Ovary (tissue), 9 donors: ENCODE measurements around the gene ROPN1B. TPM values are rescaled to one million over a fixed set of nuclear protein-coding genes. Genes with fewer than 3 reads are reported as not detected.

Experiments
- DNase-seq, 5 donors: peaks; one replicate each; pipeline ENCODE4 v3.0.0-alpha.2; 2019 to 2020
- H3K27ac ChIP-seq, 2 donors: fragments of 200-600 bp; one replicate each; pipeline versions ENCODE4 v1.5.1 to v1.8.0; 2019 to 2022
- H3K27me3 ChIP-seq: fragments of 200-600 bp; one replicate; pipeline ENCODE4 v1.8.0; 2022
- H3K36me3 ChIP-seq: fragments of 200-600 bp; sonication (generic); one replicate; pipeline ENCODE4 v1.5.1; 2019
- H3K4me1 ChIP-seq: one replicate; pipeline ENCODE4 v1.8.1; 2013; ENCODE audit warnings: mild to moderate bottlenecking, moderate library complexity; ENCODE audit not compliant: insufficient read depth
- H3K4me3 ChIP-seq: fragments of 200-600 bp; sonication (generic); one replicate; pipeline ENCODE4 v1.5.1; 2017
- H3K9me3 ChIP-seq, 2 donors: fragments of 200-600 bp in 1 of 2; sonication (generic) in 1 of 2; one replicate each; pipeline versions ENCODE4 v1.5.1 to v1.8.1; 2013 to 2019; ENCODE audit warnings: mild to moderate bottlenecking in 1 of 2, moderate library complexity in 1 of 2
- EP300 ChIP-seq: sonication (generic); formaldehyde crosslinking; IDR thresholded peaks from one replicate; pipeline ENCODE4 v1.6.1; 2017; ENCODE audit warnings: antibody characterized with exemption
- POLR2A ChIP-seq: fragments of 450-650 bp; IDR thresholded peaks from one replicate; pipeline ENCODE4 v1.6.1; 2017; ENCODE audit warnings: antibody characterized with exemption, mild to moderate bottlenecking, moderate library complexity
- WGBS, 3 donors: extraction: QIAGEN DNeasy Blood & Tissue Kit in 1 of 3; methylation state at CpG; one replicate each; pipeline versions ENCODE4 v1.1.5 to v1.1.7; 2013 to 2017; 5-methylcytosine and 5-hydroxymethylcytosine counted together
- intact Hi-C, 4 donors: fragments of 100-400 bp; cut with DNase I; formaldehyde crosslinking; loops; one replicate each; pipeline versions ENCODE4 v1.11.0 to v1.15.1; 2022 to 2023
- polyA plus RNA-seq, 2 donors: library from polyadenylated mRNA; stranded (reverse); fragments of 200-250 nt in 1 of 2; fragments of 350-450 nt in 1 of 2; fragmentation: Illumina TruSeq in 1 of 2; extraction: RNeasy Lipid Tissue Mini Kit (QIAGEN cat#74804) in 1 of 2; gene quantifications; one replicate each; pipeline ENCODE4 v1.2.3, GENCODE V29; 2013 to 2014
- total RNA-seq, 7 donors: library from RNA; depleted of rRNA in 2 of 7; stranded (reverse); fragments of >200 nt in 2 of 7; fragmentation: NEBNext Ultra II Directional in 3 of 7; extraction: Animal tissue kit (Norgen Biotek cat#: 25700) in 3 of 7; gene quantifications; one replicate each; pipeline versions ENCODE4 v1.1.0 to v1.2.4, GENCODE V29; 2016 to 2023
- TF ChIP-seq, protein P1 (sequence below), 3 donors: fragments of 450-650 bp in 2 of 3; fragments of 200-600 bp in 1 of 3; IDR thresholded peaks; one replicate each; pipeline versions ENCODE4 v1.5.1 to v1.8.0; 2016 to 2022; ENCODE audit warnings: antibody characterized with exemption in 3 of 3, mild to moderate bottlenecking in 1 of 3
- donor health status: DM: no; HTN: no; CAD: no; lungs with moderate emphysema.
- donor health status: DM: no; HTN: no; CAD: no.
- donor health status: Bipolar disorder and iron deficiency.
- donor health status: DM: yes; HTN: yes; CAD: no.
- donor health status: DM: no; HTN: no; CAD: no.
- donor health status: DM: yes; HTN: yes; CAD: no.

ROPN1B gene
- total and polyA plus RNA-seq, 9 donors, result 0.23 TPM; not detected in 8

DNA sequence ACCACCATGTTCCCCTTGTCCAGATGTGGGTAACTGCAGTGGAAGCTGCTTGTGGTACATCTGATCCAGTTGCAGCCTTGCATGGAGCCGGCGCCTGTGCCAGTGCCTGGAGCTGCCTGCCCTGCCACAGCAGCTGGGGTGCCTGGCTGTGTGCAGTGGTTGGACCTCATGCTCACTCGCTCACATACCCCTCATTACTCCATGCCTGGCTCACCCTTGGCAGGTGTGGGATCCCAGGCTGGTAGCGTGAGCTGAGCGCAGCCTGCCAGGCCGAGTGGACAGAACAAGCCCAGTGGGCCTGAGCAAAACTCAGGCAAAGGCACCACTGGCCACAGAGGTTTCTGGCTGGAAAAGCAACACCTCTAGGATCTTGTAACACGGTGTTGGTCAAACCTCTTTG, 35.7 kb downstream of the ROPN1B start:
- TF ChIP-seq EP300, result no peak
- TF ChIP-seq, protein P1, sequence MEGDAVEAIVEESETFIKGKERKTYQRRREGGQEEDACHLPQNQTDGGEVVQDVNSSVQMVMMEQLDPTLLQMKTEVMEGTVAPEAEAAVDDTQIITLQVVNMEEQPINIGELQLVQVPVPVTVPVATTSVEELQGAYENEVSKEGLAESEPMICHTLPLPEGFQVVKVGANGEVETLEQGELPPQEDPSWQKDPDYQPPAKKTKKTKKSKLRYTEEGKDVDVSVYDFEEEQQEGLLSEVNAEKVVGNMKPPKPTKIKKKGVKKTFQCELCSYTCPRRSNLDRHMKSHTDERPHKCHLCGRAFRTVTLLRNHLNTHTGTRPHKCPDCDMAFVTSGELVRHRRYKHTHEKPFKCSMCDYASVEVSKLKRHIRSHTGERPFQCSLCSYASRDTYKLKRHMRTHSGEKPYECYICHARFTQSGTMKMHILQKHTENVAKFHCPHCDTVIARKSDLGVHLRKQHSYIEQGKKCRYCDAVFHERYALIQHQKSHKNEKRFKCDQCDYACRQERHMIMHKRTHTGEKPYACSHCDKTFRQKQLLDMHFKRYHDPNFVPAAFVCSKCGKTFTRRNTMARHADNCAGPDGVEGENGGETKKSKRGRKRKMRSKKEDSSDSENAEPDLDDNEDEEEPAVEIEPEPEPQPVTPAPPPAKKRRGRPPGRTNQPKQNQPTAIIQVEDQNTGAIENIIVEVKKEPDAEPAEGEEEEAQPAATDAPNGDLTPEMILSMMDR (IDR thresholded peaks at IDR 0.05), result no peak
- TF ChIP-seq POLR2A, result no peak
- no peaks in the 10 kb centered on the region for H3K9me3 ChIP-seq
- H3K27ac ChIP-seq, result no peak overlapping the region
- no peaks in the 10 kb centered on the region for H3K36me3 ChIP-seq
- WGBS, 3 donors, result 82 to 94% (median 94%) methylated on average over 7 of the region's 7 CpGs
- H3K4me3 ChIP-seq, result no peak overlapping the region
- no peaks in the 10 kb centered on the region for H3K27me3 ChIP-seq
- intact Hi-C loops, result no loop called here
- DNase-seq, result no peak
- no peaks in the 10 kb centered on the region for H3K4me1 ChIP-seq

DNA sequence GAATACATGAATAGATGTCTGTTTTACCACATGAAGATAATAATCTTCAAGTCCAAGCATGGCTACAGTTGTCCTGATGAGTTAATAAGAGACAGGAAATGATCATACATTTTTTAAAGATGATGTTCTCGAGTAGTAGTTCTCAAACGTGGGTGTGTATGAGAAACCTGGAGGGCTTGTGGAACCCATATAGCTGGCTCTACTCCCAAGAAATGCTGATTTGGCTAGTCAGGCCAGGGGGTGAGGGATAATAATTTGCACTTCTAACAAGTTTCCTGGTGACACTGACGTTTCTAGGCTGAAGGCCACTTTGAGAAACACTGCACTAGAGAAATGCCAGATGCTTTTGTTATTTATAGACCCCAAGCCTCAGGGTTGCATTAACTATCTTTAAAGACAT, 37.0 kb downstream of the ROPN1B start:
- H3K9me3 ChIP-seq, result no peaks in the 10 kb centered on the region
- H3K4me3 ChIP-seq, result no peak overlapping the region
- H3K36me3 ChIP-seq, result no peaks in the 10 kb centered on the region
- H3K27ac ChIP-seq, result no peak overlapping the region
- DNase-seq, result no peak
- TF ChIP-seq, protein P1 (IDR thresholded peaks at IDR 0.05), result no peak
- TF ChIP-seq EP300, result no peak
- TF ChIP-seq POLR2A, result no peak
- H3K4me1 ChIP-seq, result no peaks in the 10 kb centered on the region
- 12 to 18% (median 15%) methylated on average over 3 of the region's 3 CpGs for WGBS, 3 donors
- H3K27me3 ChIP-seq, result no peaks in the 10 kb centered on the region
- intact Hi-C loops, result no loop called here

DNA sequence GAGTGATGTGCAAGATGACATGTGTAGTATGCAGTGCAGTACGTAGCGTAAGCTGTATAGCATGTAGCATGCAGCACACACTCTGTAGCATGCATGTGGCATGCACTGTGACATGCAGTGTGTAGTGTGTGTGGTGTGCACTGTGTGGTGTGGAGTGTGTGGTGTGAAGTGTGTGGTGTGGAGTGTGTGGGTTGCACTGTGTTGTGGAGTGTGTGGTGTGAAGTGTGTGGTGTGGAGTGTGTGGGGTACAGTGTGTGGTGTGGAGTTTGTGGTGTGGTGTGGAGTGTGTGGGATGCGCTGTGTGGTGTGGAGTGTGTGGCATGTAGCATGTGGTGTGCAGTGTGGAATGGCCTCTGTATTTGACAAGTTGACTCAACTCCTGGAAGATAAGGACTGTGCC, 39.2 kb downstream of the ROPN1B start:
- TF ChIP-seq, protein P1 (IDR thresholded peaks at IDR 0.05), result no peak
- TF ChIP-seq POLR2A (no peak), EP300 (no peak)
- WGBS, 3 donors, result 94 to 95% (median 95%) methylated on average over 3 of the region's 3 CpGs
- no peaks in the 10 kb centered on the region for H3K27me3 ChIP-seq
- H3K9me3 ChIP-seq, result no peaks in the 10 kb centered on the region
- no peak overlapping the region for H3K4me3 ChIP-seq
- no peaks in the 10 kb centered on the region for H3K36me3 ChIP-seq
- H3K27ac ChIP-seq, result no peak overlapping the region
- DNase-seq, result no peak
- intact Hi-C loops, result no loop called here
- H3K4me1 ChIP-seq, result no peaks in the 10 kb centered on the region

DNA sequence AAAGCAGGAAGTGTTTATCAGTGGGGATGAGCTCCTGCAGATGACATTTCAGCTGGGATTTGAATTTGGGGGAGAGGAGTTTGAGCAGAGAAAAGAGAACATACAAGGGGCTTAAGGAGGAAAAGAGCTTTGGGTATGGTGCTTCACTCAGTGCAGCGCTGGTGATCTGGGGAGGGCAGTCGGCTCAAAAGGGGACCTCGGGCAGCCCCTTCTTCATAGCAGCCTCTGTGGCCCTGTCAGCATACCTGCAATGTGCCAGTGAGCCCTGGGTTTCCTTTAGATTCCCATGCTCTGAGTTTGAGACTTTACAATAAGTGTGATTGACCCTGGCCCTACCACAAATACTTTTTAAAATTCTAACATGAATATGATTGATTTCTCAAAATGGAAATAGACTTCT, 40.2 kb downstream of the ROPN1B start:
- no peak overlapping the region for H3K4me3 ChIP-seq
- H3K27ac ChIP-seq, result no peak overlapping the region
- no peak for DNase-seq
- no peak for TF ChIP-seq POLR2A
- TF ChIP-seq, protein P1 (IDR thresholded peaks at IDR 0.05), result no peak
- TF ChIP-seq EP300, result no peak
- intact Hi-C loops, result no loop called here
- no peaks in the 10 kb centered on the region for H3K36me3 ChIP-seq
- no peaks in the 10 kb centered on the region for H3K4me1 ChIP-seq
- H3K9me3 ChIP-seq, result no peaks in the 10 kb centered on the region
- H3K27me3 ChIP-seq, result no peaks in the 10 kb centered on the region
- WGBS, 3 donors, result 87 to 96% (median 87%) methylated on average over 3 of the region's 3 CpGs

DNA sequence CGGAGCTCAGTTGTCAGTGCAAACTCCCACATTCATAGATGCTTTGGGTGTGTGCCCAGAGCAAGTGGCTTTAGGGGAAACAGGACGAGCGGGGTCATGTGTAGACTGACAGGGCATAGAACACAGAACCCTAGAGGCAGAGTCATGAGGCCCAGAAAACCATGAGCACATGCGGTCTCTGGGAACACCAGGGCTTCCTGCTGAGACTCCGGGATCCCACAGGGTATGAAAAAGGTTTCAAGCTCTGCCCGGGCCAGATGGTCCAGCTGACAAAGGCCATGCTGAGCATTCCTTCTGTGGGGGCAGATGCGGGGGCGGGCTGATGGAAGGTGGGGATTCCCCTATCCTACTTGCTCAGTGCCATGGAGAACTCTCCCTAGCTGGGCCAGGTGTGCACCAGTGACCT, 44.8 kb downstream of the ROPN1B start:
- Histone ChIP-seq H3K36me3 (no peaks in the 10 kb centered on the region), H3K27ac (no peak overlapping the region), H3K9me3 (no peaks in the 10 kb centered on the region), H3K27me3 (no peaks in the 10 kb centered on the region), H3K4me3 (no peak overlapping the region), H3K4me1 (no peaks in the 10 kb centered on the region)
- WGBS, 3 donors, result 75 to 80% (median 80%) methylated on average over 8 of the region's 8 CpGs
- intact Hi-C loops, result no loop called here
- no peak for DNase-seq
- TF ChIP-seq POLR2A (no peak), EP300 (no peak)
- TF ChIP-seq, protein P1 (IDR thresholded peaks at IDR 0.05), result no peak
